ENCODE results near the gene BTBD9. TPM values are rescaled to one million over a fixed set of nuclear protein-coding genes. Genes with fewer than 3 reads are reported as not detected.

Gene BTBD9
- total and polyA plus RNA-seq, 2 of the 13 experiments (the other 11 are each of a cell fraction or from before 2014, with no cell fraction given) = 1.2 to 3.0 TPM

DNA sequence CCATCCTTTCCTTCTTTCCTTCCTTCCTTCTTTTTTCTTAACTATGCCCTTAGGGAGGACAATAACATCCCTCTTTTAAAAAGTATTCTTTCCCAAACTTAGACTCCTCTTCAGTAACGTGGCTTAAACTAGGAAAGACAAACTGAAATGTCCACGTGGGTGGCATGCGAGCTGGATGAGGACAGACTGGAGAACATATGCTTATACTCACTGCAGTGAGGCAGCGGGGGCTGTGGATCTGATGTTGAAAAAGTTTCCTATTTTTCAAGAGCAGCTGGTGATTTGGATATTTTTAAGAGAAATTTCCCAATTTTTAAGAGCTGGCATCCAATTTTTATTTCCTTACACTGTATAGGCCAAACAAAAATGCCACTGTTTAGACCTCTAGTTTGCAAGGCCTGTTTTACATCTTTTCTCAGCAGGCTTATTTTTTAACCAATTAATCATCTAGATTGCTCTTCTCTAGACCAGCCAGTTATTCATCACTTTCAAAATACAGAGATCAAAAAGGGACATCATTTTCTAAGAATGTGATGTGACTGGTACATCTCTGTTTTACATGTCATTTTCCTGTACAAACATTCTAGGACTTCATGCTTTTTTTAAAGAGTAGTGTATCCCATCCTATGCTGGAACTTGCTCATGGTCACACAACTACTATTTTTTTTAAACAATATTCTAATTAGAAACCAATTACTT lies 226.5 kb downstream of the BTBD9 start:
- Histone ChIP-seq H4K20me1 (ENCODE audit: insufficient read depth, low read length) (no peaks in the 10 kb centered on the region), H3K79me2 (ENCODE audit: insufficient read depth, low read length) (no peaks in the 10 kb centered on the region), H3K27ac (ENCODE audit: extremely low read length, insufficient read depth, low read length) (no peak overlapping the region), H3K36me3 (replicated peaks in 1 of 2; ENCODE audit: control insufficient read depth in 1 of 2, insufficient read depth in 2 of 2, low read length in 2 of 2) (no peaks in the 10 kb centered on the region), H3K9ac (ENCODE audit: insufficient read depth, low read depth, low read length) (no peak overlapping the region), H2AFZ (ENCODE audit: low read length) (no peak overlapping the region), H3K4me3 (replicated peaks in 1 of 3; ENCODE audit: insufficient read depth in 1 of 3, low read depth in 2 of 3, low read length in 3 of 3) (no peak overlapping the region), H3K27me3 (ENCODE audit: control insufficient read depth in 1 of 2, insufficient read depth in 2 of 2, low read length in 2 of 2) (no peaks in the 10 kb centered on the region), H3K4me2 (ENCODE audit: low read depth, low read length) (no peak overlapping the region), H3K4me1 (ENCODE audit: insufficient read depth, low read length) (0 out of 2 replicates have a peak, but pooled peaks cover 5% of the 10 kb centered on the region), H3K9me3 (ENCODE audit: low read length) (no peaks in the 10 kb centered on the region)
- TF ChIP-seq, protein P1, sequence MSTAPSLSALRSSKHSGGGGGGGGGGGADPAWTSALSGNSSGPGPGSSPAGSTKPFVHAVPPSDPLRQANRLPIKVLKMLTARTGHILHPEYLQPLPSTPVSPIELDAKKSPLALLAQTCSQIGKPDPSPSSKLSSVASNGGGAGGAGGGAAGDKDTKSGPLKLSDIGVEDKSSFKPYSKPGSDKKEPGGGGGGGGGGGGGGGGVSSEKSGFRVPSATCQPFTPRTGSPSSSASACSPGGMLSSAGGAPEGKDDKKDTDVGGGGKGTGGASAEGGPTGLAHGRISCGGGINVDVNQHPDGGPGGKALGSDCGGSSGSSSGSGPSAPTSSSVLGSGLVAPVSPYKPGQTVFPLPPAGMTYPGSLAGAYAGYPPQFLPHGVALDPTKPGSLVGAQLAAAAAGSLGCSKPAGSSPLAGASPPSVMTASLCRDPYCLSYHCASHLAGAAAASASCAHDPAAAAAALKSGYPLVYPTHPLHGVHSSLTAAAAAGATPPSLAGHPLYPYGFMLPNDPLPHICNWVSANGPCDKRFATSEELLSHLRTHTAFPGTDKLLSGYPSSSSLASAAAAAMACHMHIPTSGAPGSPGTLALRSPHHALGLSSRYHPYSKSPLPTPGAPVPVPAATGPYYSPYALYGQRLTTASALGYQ (CRISPR knock-in tag; IDR thresholded peaks at IDR 0.05) = no peak
- TF ChIP-seq ZNF644 (CRISPR knock-in tag; IDR thresholded peaks at IDR 0.05; ENCODE audit: low read depth) = no peak
- TF ChIP-seq, protein P2, sequence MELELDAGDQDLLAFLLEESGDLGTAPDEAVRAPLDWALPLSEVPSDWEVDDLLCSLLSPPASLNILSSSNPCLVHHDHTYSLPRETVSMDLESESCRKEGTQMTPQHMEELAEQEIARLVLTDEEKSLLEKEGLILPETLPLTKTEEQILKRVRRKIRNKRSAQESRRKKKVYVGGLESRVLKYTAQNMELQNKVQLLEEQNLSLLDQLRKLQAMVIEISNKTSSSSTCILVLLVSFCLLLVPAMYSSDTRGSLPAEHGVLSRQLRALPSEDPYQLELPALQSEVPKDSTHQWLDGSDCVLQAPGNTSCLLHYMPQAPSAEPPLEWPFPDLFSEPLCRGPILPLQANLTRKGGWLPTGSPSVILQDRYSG (CRISPR knock-in tag; IDR thresholded peaks at IDR 0.05) = no peak
- no peak for TF ChIP-seq ZNF138 (CRISPR knock-in tag; IDR thresholded peaks at IDR 0.05; ENCODE audit: low read depth)
- no peak for TF ChIP-seq ZNF510 (CRISPR knock-in tag; IDR thresholded peaks at IDR 0.05; ENCODE audit: low read depth)
- TF ChIP-seq GATAD1 (CRISPR knock-in tag; IDR thresholded peaks at IDR 0.05) = no peak
- TF ChIP-seq, protein P3, sequence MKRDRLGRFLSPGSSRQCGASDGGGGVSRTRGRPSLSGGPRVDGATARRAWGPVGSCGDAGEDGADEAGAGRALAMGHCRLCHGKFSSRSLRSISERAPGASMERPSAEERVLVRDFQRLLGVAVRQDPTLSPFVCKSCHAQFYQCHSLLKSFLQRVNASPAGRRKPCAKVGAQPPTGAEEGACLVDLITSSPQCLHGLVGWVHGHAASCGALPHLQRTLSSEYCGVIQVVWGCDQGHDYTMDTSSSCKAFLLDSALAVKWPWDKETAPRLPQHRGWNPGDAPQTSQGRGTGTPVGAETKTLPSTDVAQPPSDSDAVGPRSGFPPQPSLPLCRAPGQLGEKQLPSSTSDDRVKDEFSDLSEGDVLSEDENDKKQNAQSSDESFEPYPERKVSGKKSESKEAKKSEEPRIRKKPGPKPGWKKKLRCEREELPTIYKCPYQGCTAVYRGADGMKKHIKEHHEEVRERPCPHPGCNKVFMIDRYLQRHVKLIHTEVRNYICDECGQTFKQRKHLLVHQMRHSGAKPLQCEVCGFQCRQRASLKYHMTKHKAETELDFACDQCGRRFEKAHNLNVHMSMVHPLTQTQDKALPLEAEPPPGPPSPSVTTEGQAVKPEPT (CRISPR knock-in tag; IDR thresholded peaks at IDR 0.05; ENCODE audit: low read depth) = no peak
- no peak for TF ChIP-seq SMYD3 (CRISPR knock-in tag; IDR thresholded peaks at IDR 0.05)
- TF ChIP-seq CBX1 (IDR thresholded peaks at IDR 0.05; ENCODE audit: low read depth) = no peak
- no peak for TF ChIP-seq GPN1 (CRISPR knock-in tag; IDR thresholded peaks at IDR 0.05; ENCODE audit: borderline replicate concordance)
- TF ChIP-seq ZNF326 (CRISPR knock-in tag; IDR thresholded peaks at IDR 0.05; ENCODE audit: borderline replicate concordance) = no peak
- TF ChIP-seq HNF4A (CRISPR knock-in tag; IDR thresholded peaks at IDR 0.05) = no peak
- TF ChIP-seq ZSCAN9 (CRISPR knock-in tag; IDR thresholded peaks at IDR 0.05; ENCODE audit: borderline replicate concordance) = no peak
- TF ChIP-seq, protein P4, sequence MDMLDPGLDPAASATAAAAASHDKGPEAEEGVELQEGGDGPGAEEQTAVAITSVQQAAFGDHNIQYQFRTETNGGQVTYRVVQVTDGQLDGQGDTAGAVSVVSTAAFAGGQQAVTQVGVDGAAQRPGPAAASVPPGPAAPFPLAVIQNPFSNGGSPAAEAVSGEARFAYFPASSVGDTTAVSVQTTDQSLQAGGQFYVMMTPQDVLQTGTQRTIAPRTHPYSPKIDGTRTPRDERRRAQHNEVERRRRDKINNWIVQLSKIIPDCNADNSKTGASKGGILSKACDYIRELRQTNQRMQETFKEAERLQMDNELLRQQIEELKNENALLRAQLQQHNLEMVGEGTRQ (IDR thresholded peaks at IDR 0.05; ENCODE audit: low read depth, low read length) = no peak
- TF ChIP-seq, protein P4 (CRISPR knock-in tag; IDR thresholded peaks at IDR 0.05; ENCODE audit: borderline replicate concordance) = no peak
- TF ChIP-seq GFI1 (CRISPR knock-in tag; IDR thresholded peaks at IDR 0.05; ENCODE audit: borderline replicate concordance) = no peak
- no peak for TF ChIP-seq ZNF207 (IDR thresholded peaks at IDR 0.05; ENCODE audit: borderline replicate concordance)
- POLR2A ChIA-PET = no interaction called here
- no peak for DNase-seq (ENCODE audit: low spot score)
- intact Hi-C loops (cut with micrococcal nuclease; ENCODE audit: unreplicated experiment) (no loop called here), in situ Hi-C loops (cut with HindIII; ENCODE audit: extremely low pct_ligation_motif_present, low pct_unique_long_range_greater_than_20kb) (no loop called here)
- WGBS (ENCODE audit: low lambda C conversion rate) = 52% methylated on average over 4 of the region's 4 CpGs
- BruUV-seq (replicated peaks) = no TSS peak
- no peak for FAIRE-seq
- CTCF ChIA-PET (ENCODE audit: low intra/inter-chr PET ratio, low total read pairs) = no interaction called here
- no peak for ATAC-seq
